HG03060 (cell line): Measurements from ENCODE around the gene SND1.

Experiments
- ATAC-seq: cut with Tn5 transposase; IDR thresholded peaks from one replicate; pipeline ENCODE4 v1.9.1; 2021; ENCODE audit warnings: low read depth, moderate number of reproducible peaks; ENCODE audit not compliant: unreplicated experiment

The SND1 gene

DNA sequence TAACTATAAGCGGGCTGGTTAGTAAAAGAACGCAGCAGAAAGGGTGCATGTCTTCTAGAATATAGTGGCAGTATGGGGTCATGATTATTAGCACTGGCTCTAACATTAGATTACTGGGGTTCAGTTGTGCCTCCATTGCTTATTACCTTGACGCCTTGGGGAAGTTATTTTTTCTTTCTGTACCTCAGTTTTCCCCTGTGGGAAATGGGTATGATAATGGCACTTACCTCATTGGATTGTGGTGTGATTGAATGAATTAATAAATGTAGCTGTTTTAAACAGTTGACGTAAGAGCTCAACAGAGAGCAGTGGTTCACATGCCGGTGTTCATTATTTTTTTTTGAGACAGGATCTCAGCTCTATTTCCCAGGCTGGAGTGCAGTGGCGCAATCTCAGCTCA, 262.7 kb downstream of the SND1 start:
- no peak for ATAC-seq

DNA sequence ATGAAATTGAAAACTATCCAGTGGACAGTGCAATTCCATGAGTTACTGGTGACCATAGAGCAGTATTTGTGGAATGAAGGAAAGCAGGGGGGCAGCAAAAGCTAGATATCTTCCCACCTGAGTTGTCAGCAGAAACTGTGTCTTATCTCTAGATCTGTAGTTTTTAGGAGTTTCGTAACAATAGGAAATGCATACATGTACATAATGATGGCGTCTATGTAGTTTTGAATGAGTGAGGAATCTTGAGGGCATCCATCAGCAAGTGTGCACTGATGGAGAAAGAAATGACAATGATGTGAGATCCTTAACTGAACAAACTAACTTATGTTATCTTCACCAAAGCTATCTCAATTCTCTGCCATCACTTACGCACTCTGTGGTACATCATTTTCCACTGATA, 264.7 kb downstream of the SND1 start:
- ATAC-seq: no peak

DNA sequence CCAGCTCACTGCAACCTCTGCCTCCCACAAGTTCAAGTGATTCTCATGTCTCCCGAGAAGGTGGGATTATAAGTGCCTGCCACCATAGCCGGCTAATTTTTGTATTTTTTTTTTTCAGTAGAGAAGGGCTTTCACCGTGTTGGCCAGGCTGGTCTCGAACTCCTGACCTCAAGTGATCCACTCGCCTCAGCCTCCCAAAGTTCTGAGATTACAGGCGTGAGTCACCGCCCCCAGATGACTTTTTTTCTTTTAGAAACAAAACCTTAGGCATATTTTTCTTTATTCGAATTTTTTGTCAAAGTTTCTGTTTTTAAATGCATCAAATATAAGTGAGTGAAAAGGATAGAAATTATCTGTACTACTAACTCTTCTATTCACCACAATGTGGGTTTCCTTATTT, 266.1 kb downstream of the SND1 start:
- ATAC-seq: no peak

DNA sequence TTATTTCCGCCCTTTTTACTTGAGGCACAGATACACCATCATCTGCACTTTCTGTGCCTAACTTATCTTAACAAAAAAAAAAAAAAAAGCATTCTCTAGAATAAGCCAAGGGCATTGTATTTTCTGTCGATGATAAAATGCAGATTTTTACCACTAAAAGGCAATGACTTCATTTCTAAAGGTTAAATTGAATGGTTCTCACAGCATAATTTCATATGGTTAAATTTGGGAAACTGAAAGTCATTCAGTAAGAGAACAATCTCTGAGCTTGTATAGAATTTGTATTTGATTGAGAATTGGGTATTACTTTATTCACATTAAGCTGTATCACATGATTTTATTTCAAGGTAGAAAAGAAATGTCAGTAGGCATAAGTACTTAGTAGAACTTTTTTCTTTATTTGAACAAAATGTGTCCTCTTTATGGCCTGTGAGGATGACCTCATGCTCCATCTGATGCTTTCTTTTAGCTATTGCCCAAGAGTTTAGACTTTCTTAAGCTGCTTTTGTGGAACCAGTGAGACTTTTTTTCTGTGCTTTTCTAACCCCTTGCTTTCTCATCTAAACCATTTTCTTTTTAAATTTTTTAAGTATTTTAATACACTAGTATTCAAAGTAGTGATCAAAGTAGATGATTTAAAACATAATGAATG, 268.9 kb downstream of the SND1 start:
- no peak for ATAC-seq

DNA sequence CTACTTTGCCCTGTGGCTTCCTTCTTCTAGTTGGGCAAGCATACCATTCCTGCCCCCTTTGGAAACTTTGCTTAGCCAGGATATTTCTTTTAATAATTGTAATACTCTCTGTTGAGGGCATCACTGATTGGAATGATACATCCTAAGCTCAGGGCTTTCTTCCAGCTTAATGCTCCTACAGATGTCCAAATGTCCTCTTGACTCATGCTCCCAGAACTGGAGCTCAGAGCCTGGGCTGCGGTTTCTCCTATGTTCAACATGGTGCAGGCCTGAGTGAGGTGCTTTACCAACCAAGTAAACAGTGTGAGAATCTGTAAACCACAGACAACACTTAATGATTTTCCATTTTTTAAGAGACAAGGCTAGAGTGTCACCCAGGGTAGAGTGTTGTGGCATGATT, 270.7 kb downstream of the SND1 start:
- ATAC-seq: no peak

DNA sequence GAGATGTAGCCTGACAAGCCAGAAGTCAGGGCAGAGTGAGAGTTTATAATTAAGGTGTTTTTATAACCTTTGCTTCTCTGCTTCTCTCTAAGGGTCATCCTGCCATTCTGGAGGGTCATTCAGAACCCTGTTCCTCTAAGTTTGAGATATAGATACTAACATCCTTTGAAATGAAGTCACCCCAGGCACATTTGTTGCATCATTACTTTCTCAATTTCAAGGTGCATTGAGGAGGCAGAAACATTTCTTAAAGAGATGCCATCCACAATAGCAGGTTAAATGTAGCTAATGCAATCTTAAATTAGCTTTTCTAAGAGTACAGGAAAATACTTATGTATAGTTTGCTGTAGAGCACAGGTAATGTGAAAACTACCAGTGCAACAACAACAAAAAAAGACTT, 272.9 kb downstream of the SND1 start:
- no peak for ATAC-seq

DNA sequence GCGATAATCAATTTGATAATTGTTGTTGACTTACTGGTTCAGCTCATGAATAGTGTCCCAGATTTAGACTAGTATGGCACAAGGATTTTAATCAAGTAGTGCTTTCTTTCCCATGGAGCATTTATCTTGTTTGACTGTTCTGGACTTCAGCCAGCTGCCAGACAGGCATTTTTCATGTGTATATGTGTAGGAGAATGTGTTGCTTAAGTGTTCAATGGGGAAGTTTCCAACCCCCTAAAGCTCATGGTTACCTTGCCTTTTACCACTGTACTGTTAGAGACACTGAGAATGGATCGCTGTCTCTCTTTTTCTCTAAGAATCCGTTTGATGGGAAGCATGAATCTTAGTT, 275.3 kb downstream of the SND1 start:
- no peak for ATAC-seq

DNA sequence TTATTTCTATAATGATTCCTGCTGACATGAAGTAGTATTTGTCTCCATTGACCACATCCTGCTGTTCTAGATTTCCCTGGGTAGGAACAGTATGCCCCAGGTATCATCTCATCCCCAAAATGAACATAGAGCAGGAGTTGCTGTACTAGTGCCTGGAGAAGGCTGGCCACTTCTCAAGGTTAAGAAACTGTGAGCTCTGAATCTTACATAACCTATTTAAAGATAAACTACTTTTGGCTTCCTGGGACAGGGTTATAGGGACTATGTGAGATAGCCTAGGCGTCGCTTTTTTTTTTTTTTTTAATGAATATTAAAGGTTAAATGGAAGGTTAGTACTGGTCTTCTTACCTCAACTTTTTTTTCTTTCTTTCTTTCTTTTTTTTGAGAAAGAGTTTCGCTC, 276.2 kb downstream of the SND1 start:
- no peak for ATAC-seq

DNA sequence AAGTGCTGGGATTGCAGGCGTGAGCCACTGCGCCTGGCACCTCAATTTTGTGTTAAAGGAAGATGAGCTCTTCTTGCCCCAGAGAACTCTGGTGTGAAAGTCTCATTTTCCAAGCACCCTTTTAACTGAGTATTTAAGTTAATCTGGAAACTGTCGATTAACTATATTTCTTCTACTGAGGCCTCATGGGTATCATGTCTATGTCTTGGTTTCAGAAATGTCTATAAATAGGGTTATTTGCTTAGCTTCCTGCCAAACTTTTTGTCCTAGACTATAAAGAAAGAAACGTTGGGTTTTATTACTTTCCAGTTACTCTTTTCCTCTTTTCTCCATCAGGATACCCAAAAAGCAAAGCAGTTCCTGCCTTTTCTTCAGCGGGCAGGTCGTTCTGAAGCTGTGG, 276.9 kb downstream of the SND1 start:
- no peak for ATAC-seq

DNA sequence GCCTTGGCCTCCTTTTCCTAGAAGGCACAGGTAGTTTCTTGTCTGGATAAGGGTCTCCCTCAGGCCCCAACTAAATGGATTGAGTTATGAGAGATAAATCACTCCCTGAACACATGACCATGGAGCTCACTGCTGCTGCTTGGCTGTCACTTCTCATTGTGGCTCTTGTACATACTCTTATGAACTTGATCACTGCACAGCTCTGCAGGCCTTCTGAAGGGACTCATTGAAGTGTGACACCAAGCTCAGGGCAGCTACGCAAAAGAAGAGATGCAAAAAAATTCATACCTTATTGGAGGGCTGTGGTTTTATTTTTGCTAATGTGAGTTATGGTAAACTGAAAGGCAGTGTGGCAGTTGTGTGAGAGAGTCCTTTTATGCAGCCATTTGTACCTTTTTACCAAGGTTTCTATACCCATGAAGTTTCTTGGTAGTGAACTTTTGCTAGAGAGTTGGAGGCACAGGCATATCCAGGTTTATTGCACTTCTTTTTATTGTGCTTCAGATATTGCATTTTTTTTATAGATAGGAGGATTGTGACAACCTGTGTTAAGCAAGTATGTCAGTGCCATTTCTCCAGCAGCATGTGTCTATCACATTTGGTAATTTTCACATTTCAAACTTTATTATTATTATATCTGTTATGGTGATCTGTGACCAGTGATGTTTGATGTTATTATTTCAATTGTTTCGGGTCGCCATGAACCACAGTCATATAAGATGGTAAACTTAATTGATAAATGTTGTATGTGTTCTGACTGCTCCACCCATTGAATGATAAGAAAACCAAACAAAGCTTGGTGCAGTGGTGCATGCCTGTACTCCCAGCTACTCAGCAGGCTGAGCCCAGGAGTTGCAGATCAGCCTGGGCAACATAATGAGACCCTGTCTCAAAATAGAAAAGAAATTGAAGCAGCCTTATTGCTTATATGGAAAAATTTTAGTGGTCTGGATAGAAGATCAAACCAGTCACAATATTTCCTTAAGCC, 278.6 kb downstream of the SND1 start:
- ATAC-seq: no peak

DNA sequence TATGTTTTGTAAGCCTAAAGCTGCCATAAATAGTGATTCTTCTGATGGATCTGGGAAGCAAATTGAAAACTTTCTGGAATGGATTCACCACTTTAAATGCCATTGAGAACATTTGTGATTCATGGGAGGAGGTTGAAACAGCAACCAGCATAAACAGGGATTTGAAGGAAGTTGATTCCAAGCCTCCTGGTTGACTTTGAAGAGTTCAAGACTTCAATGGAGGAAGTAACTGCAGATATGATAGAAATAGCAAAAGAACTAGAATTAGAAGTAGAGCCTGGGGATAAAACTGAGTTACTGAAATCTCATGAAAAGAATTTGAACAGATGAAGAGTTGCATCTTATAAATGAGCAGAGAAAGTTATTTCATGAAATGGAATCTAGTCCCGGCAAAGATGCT, 280.1 kb downstream of the SND1 start:
- no peak for ATAC-seq

DNA sequence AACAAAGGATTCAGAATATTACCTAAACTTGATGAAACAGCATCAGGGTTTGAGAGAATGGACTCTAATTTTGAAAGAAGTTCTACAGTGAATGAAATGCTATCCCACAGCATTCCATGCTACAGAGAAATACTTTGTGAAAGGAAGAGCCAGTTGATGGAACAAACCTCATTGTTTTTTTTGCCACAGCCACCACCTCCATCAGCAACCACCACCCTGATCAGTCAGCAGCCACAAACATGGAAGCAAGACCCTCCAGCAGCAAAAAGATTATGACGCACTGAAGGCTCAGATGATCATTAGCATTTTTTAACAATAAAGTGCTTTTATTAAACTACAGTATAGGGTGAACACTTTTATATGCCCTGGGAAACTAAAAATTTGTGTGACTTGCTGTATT, 280.5 kb downstream of the SND1 start:
- no peak for ATAC-seq

DNA sequence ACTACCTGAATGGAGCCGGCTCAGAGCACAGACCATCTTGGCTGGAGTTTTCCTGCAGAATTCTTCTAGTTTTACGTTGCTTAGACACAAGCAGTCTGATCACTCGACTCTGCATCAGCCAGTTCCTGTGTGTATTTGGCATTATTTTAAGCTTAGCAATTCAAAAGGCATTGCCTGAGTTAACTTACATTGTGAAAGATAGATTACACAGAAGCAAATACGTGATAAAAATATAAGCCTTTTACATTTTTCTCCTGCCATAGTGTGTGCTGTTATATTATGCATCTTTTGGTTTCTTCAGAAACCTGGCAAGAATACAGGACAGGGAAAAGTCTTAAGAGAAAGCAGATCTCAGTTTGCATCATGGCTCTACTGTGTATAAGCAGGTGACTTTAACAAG, 281.2 kb downstream of the SND1 start:
- ATAC-seq: no peak

DNA sequence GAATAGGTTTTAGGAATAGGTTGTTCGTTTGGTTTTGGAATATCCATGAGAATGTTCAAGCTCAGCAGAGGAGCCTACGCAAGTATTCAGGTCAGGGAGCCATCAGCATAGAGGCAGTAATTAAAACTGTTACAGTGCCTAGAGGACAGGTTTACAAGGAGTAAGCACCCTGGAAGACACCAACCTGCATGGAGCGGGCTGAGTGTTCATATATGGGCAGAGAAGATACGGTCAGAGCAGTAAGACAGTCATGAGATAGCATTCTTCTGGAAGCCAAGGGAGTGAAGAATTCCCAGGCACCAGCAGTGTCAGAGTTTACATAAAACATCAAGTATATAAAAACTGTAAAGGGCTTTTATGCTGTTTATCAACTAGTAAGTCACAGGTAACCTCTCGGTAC, 282.7 kb downstream of the SND1 start:
- ATAC-seq: no peak

DNA sequence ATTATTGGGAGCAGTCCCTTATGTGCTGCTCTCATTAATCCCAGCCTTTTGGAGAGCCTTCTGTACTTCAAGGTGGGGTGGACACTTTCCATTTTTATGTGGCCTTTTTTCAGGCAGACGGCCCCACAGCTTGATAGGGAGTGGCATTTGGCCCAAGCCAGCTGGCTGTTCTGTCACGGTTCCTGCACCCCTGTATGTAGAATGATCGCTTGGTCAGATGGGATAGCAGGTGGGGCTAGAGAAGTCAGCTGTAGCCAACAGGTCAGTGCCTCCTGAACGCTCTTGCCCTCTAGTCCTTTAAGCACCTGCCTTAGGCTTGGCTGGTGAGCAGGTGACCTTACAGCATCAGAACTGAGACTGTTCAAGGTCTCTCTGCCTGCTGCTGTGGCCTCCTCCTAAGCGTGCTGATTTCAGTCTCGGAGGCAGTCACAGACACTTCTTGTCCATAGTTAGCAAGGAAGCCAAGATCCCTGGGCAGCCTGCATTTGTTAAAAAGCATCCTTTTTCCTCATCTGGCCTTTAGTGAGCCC, 283.9 kb downstream of the SND1 start:
- no peak for ATAC-seq

DNA sequence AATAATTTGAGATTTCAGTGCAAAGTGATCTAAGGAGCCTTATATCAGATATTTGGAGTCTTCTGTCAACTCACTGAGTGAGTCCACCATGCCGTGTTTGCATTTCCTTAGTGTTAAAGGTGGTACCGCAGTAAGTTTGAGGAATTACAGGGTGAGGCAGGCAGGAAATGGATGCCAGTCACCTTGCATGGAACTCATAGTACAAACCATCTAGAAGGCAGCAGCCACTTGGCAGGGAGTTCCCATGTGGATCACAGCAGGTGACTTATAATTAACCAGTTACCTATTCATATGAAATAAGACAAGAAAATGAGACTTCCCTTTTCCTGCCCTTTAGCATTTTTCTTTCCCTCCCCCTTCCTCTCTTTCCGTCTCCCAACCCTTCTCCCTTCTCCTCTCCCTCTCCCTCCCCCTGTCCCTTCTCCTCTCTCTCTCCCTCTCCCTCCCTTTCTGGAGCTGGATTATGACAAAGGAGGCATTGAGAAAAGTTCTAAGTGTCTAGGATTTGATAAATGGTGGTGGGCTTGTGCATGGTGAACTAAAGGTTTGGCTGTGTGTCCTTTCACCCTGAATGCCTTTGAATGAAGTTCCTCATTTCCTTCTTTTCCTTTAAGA, 285.2 kb downstream of the SND1 start:
- no peak for ATAC-seq

DNA sequence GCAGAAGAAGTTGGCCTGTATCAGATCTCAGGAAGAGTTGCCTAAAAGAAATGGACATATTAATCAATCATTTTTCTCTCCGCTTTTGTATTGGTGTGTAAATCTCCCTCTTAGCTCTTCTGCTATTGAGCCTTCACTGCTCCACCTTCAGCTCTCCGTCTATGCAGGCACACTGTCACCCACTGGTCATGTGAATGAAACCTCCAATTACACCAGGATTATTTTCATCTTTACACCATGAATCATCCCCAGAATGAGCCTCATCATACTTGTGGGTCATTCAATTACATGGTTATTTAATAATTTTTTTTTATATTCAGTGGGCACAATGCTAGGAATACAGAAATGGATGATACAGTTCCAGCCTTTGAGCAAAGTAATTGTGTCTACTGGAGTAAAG, 286.6 kb downstream of the SND1 start:
- no peak for ATAC-seq

DNA sequence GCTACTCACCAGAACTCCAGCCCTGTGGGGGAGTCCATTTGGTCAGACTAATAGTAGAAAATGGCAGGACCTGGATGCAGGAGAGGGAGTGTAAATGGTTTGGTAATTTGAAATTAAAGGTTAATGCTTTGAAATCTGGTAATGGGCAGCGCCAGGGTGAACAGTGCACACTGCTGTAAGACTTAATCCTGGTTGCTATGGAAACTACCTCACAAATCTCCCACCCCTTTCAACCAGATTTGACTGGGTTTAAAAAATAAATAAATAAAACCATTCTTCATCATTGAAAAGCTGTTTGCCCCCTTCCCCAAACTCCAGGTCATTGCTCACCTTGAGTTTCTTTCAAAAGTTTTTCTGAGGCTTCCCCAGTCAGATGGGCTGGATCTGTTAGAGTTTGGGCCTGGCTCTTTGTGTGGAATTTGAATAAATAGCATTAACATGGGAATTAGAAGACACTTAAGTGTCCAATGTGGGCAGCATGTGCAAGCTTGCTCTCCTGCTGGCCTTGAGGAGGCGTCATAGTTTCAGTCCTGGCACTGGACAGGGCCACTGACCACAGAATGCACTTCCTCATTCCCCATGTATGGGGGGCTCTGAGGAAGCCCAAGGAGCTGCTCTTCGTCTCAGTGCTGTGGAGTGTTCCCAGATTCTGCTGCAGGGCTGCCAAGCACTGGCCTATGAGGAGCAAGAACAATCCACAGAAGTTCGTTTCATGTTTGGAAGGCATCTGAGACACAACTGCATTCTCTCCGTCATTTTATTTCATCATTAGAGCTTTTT, 288.6 kb downstream of the SND1 start:
- ATAC-seq: no peak

DNA sequence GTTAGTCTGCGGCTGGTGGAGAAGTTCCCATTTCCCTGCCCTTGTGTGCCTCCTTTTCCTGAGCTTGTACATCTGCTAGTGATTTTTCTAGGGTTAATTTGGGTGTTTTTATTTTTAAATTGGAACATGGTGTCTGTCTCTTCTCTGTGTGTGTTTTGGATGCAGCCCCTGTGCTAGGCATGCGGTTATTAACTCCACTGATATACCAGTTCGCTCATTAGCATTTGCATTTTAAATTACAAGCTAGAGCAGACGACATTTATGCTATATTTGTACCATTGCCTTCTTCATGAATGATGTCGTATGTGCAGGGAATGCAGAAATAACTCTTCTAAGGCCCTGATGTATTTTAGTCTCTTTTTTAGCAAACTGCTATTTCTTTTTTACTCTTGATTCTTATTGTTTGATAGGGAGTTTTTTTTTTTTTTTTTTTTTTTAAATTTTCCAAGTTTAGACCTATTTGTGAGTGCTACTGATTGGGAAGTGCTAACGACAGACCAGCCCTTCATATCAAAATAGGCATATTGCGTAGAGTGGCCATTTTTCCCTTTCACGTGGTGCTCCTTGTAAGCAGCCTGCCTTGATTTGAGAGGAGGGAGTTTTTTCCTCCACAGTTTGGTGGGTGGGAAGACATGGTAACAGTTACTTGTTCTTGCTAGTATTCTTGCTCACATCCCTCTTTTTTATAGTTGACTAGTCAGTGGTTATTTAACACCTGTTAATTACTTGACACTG, 289.6 kb downstream of the SND1 start:
- ATAC-seq: no peak
